Ascending aorta (tissue), 2 donors: ENCODE data around the gene CNIH2. TPM values are rescaled to one million over a fixed set of nuclear protein-coding genes. Genes with fewer than 3 reads are reported as not detected.

ENCODE experiments used
- DNase-seq, 2 donors: peaks; one replicate each; pipeline ENCODE4 v3.0.0-alpha.2; 2019; ENCODE audit warnings: low spot score in 2 of 2
- H3K27ac ChIP-seq, 2 donors: fragments of 200-600 bp; sonication (generic); one replicate each; pipeline ENCODE4 v1.5.1; 2016 to 2017; ENCODE audit warnings: mild to moderate bottlenecking in 1 of 2
- H3K27me3 ChIP-seq: fragments of 200-600 bp; sonication (generic); one replicate; pipeline ENCODE4 v1.5.1; 2017
- H3K36me3 ChIP-seq, 2 donors: fragments of 200-600 bp; sonication (generic); one replicate each; pipeline ENCODE4 v1.5.1; 2016
- H3K4me1 ChIP-seq, 2 donors: fragments of 200-600 bp; sonication (generic); one replicate each; pipeline ENCODE4 v1.5.1; 2016 to 2017; ENCODE audit warnings: mild to moderate bottlenecking in 1 of 2
- H3K4me3 ChIP-seq, 2 donors: fragments of 200-600 bp; sonication (generic); one replicate each; pipeline ENCODE4 v1.5.1; 2016 to 2017; ENCODE audit warnings: mild to moderate bottlenecking in 1 of 2
- H3K9me3 ChIP-seq, 2 donors: fragments of 200-600 bp; sonication (generic); one replicate each; pipeline ENCODE4 v1.5.1; 2016
- CTCF ChIP-seq, 3 experiments: fragments of 200-600 bp in 2 of 3; fragments of 450-650 bp in 1 of 3; sonication (generic) in 2 of 3; IDR thresholded peaks; one replicate each; pipeline ENCODE4 v1.5.1; 2016 to 2019; ENCODE audit warnings: antibody characterized with exemption in 3 of 3, mild to moderate bottlenecking in 1 of 3, moderate library complexity in 1 of 3
- intact Hi-C: fragments of 100-400 bp; cut with DNase I; formaldehyde crosslinking; loops from one replicate; pipeline ENCODE4 v1.15.1; 2023
- total RNA-seq: library from RNA; depleted of rRNA; stranded (reverse); fragments of >200 nt; gene quantifications from one replicate; pipeline ENCODE4 v1.1.0, GENCODE V29; 2016

Gene CNIH2
- total RNA-seq, 1 donor from 2014 or later, result not detected

- Histone ChIP-seq H3K4me3 (peak overlapping the region; percentile 34 to 42), H3K4me1 (peaks cover 2 to 20% of the 10 kb centered on the region in 2 donors), H3K36me3 (peaks cover 26 to 30% of the 10 kb centered on the region in 2 donors), H3K27ac (no peak overlapping the region), H3K27me3 (no peaks in the 10 kb centered on the region), H3K9me3 (no peaks in the 10 kb centered on the region)
- no peak for TF ChIP-seq CTCF (IDR thresholded peaks at IDR 0.05)
- no peak for DNase-seq
- intact Hi-C loops, result no loop called here
Measured at GRCh38 chr11:66278363-66279091, 552 bp downstream of the CNIH2 start.

DNA sequence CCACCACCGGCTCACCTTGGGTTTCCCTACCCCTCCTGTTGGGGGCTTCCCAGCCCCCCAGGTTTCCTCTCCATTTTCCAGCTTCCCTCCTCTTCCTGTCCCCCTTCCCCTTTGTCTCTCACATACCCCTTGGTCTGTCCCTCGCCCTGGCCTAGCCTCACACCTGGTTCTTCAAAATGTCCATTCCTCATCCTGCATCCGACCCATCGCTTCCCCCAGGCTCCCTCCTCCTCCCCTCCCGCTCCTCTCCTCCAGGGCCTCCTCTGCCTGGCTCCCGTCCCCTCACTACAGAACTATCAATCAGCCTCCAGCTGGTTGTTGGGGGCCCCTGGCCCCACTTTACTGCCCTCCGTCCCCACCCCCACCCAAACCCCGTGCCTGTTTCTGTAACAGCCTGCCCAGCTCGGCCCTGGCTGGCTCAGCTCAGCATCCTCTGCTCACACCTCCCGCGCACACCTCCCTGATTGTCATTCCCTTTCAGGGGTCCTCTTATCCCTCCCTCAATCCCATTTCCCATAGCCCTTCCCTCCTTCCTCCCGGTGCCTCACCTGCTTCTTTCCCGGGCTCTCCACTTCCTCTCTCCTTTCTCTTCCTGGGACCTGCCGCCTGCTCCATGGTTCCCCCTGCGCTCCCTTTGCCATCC, 1.2 kb downstream of the CNIH2 start:
- peaks cover 21 to 25% of the 10 kb centered on the region in 2 donors for H3K36me3 ChIP-seq
- H3K4me1 ChIP-seq, result peaks cover 2 to 20% of the 10 kb centered on the region in 2 donors
- TF ChIP-seq CTCF (IDR thresholded peaks at IDR 0.05), result no peak
- H3K27ac ChIP-seq, result no peak overlapping the region
- intact Hi-C loops, result no loop called here
- no peak for DNase-seq
- H3K9me3 ChIP-seq, result no peaks in the 10 kb centered on the region
- H3K27me3 ChIP-seq, result no peaks in the 10 kb centered on the region
- H3K4me3 ChIP-seq, result no peak overlapping the region

DNA sequence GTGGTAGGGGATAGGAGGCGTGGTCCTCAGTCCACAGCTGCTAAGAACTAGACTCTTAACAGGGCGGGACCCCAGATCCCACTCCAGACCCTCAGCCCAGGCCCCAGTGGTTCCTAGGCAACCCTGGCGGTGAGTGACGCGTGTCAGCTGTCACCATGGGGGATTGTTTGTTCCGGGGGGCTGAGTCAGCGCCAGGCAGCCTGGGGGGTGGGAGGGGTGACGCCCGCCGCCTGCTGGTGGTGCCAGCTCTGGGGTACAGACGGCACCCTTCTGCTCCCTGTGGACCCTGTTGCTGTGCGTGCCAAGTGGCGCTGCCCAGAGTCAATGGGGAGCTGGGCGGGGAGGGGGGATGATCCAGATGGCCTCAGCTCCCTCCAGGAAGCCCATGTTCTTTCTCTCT, 2.5 kb downstream of the CNIH2 start:
- TF ChIP-seq CTCF (IDR thresholded peaks at IDR 0.05), result no peak
- no peak for DNase-seq
- H3K27me3 ChIP-seq, result no peaks in the 10 kb centered on the region
- no peak overlapping the region for H3K4me3 ChIP-seq
- no peaks in the 10 kb centered on the region for H3K9me3 ChIP-seq
- H3K27ac ChIP-seq, result no peak overlapping the region
- H3K36me3 ChIP-seq, result peaks cover 9 to 25% of the 10 kb centered on the region in 2 donors
- H3K4me1 ChIP-seq, result peaks cover 2 to 20% of the 10 kb centered on the region in 2 donors
- intact Hi-C loops, result no loop called here

GRCh38 chr11:66281001-66281400, 3.0 kb downstream of the CNIH2 start:
- intact Hi-C loops, result no loop called here
- Histone ChIP-seq H3K4me3 (no peak overlapping the region), H3K27me3 (no peaks in the 10 kb centered on the region), H3K36me3 (peaks cover 3 to 22% of the 10 kb centered on the region in 2 donors), H3K27ac (no peak overlapping the region), H3K9me3 (no peaks in the 10 kb centered on the region), H3K4me1 (peaks cover 2 to 20% of the 10 kb centered on the region in 2 donors)
- TF ChIP-seq CTCF (IDR thresholded peaks at IDR 0.05), result no peak
- no peak for DNase-seq

DNA sequence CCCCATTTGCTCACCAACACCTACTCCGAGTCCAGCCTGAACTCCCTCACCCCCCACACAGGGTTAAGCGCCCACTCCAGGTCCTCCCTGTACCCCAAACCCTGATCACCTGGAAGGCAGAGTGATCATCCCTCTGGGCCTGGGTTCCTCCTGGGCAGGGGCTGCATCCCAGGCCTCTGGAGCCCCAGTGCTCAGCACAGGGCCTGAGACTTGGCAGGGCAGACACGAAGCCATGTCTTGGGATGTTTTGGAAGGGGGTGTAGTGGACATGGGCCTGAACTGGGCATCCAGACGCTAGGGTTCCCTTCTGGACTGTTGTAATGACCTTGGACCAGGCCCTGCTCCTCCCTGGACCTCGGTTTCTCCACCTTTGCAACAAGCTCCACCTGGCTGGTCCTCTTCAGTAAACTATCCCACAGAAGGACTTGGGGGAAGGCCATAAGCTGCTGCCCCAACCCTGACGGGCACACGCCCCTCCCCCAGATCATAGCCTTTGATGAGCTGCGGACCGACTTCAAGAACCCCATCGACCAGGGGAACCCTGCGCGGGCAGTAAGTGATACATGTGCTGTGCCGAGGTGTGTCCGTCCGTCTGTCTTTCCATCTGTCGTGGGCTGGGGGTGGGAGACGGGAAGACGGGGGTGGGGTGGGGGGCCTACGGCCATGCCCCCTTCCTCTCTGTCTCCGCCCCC, 3.9 kb downstream of the CNIH2 start:
- Histone ChIP-seq H3K4me1 (peaks cover 2 to 20% of the 10 kb centered on the region in 2 donors), H3K27ac (no peak overlapping the region), H3K9me3 (no peaks in the 10 kb centered on the region), H3K36me3 (peaks cover 1 to 17% of the 10 kb centered on the region in 2 donors), H3K27me3 (no peaks in the 10 kb centered on the region), H3K4me3 (no peak overlapping the region)
- no peak for TF ChIP-seq CTCF (IDR thresholded peaks at IDR 0.05)
- DNase-seq, result no peak
- intact Hi-C loops, result loop anchor here (1.0 kb wide), 2 partner anchors 14 to 60 kb away; partner anchors contain the start of gene RAB1B
